Kidney epithelial cell (primary cell): ENCODE results near the gene C19orf12. TPM values are rescaled to one million over a fixed set of nuclear protein-coding genes. Genes with fewer than 3 reads are reported as not detected.

Experiments
- DNase-seq: peaks from one replicate; pipeline ENCODE4 v3.0.0-alpha.2; 2010; ENCODE audit warnings: low read depth
- H3K27me3 ChIP-seq: 2 replicates; pipeline ENCODE4 v1.6.0; 2011; ENCODE audit warnings: low read length; ENCODE audit not compliant: control insufficient read depth, insufficient read depth
- H3K36me3 ChIP-seq: 2 replicates; pipeline ENCODE4 v1.5.1; 2011; ENCODE audit warnings: low read length; ENCODE audit not compliant: control insufficient read depth, insufficient read depth
- H3K4me3 ChIP-seq: 2 replicates; pipeline ENCODE4 v1.5.1; 2011; ENCODE audit warnings: low read depth, mild to moderate bottlenecking, control low read depth, low read length
- total RNA-seq: library from RNA; depleted of rRNA; stranded (reverse); fragments of >200 nt; gene quantifications from 2 replicates; pipeline ENCODE4 v1.2.3, GENCODE V29; 2015
- TF ChIP-seq, protein P1 (sequence below): IDR thresholded peaks from 2 replicates; pipeline ENCODE4 v1.5.1; 2011; ENCODE audit warnings: mild to moderate bottlenecking, moderate library complexity, low read length, control low read depth, inconsistent platforms; ENCODE audit not compliant: insufficient read depth, poor library complexity, severe bottlenecking

Gene C19orf12
- total RNA-seq, 1 donor from 2014 or later, result 39.9 TPM

DNA sequence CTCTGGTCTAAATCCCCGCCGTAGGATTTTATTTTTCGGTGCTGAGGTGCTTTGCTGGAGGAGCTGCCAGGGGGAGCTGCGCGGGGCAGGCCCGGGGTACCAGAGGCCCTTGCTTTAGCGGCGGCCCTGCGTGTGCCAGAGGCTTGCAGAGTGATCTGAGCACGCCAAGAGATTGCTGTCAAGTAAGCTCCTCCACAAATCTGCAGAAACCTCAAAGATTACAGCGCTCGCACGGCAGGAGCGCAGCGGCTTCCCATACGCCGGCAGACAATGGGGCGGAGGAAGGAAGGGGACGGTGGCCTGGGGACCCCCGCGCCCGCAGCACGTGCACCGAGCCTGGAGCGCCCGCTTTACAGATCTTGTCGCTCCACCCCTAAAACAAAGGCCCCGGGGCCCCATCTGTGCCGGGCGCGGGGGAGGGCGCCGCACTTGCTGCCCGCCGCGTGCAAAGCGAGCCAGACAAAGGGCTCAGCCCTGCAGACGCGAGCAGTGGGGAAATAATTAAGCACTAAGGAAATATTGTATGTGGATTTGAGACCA, 9.1 kb upstream of the C19orf12 start:
- no peak for DNase-seq
- Histone ChIP-seq H3K4me3 (peak overlapping the region; percentile 19), H3K36me3 (no peaks in the 10 kb centered on the region), H3K27me3 (peaks cover 14% of the 10 kb centered on the region)
- TF ChIP-seq, protein P1, sequence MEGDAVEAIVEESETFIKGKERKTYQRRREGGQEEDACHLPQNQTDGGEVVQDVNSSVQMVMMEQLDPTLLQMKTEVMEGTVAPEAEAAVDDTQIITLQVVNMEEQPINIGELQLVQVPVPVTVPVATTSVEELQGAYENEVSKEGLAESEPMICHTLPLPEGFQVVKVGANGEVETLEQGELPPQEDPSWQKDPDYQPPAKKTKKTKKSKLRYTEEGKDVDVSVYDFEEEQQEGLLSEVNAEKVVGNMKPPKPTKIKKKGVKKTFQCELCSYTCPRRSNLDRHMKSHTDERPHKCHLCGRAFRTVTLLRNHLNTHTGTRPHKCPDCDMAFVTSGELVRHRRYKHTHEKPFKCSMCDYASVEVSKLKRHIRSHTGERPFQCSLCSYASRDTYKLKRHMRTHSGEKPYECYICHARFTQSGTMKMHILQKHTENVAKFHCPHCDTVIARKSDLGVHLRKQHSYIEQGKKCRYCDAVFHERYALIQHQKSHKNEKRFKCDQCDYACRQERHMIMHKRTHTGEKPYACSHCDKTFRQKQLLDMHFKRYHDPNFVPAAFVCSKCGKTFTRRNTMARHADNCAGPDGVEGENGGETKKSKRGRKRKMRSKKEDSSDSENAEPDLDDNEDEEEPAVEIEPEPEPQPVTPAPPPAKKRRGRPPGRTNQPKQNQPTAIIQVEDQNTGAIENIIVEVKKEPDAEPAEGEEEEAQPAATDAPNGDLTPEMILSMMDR, result no peak

DNA sequence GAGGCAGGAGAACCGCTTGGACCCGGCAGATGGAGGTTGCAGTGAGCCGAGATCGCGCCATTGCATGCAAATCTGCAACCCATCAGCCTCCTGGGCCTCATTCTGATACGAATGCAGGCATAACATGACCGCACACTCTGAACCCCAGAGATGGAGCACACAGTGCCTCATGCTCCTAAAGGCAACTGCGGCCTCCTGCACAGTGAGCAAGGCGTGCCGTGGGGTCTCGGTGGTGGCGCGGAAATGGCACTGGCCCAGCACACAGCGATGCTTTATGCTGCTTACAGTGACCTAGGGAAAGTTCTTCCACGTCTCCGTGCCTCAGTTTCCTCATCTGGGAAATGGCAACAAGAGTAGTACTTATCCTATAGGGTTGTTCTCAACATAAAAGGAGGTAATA, 2.0 kb upstream of the C19orf12 start:
- TF ChIP-seq, protein P1, result no peak
- no peaks in the 10 kb centered on the region for H3K36me3 ChIP-seq

DNA sequence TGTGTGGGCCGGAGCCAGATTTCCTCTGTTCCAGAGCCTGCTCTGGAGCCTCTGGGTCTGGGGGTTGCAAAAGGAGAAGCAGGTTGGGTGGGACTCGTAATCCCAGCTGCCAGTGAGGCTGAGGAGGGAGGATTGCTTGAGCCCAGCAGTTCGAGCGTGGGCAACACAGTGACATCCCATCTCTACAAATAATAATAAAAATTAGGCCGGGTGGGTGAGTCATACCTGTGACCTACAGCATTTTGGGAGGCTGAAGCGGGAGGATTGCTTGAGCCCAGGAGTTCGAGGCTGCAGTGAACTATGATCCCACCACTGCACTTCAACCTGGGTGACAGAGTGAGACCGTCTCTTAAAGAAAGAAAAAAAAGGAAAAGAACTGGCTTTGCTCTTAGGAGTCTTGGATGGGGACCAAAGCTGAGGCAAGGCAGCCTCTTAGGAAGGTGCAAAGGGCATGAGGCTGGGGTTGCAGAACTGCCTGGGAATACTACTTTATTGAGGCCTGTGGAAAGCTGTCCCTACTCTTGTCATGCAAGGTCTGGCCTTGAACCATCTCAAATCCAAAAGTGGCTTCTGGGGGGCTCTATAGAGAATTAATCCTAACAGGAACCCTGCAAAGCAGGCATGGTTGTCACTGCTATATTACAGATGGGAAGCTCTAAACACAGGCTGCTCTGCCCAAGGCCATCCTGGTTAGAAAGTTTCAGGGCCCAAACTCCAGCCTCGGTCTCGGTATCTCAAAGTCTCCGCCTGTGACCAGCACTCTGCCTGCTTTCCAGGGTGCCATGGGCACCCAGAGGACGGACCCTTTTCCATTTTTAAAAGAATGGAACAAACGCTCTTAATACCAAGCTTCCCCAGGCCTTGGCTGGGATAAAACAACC, 880 bp upstream of the C19orf12 start:
- Histone ChIP-seq H3K36me3 (no peaks in the 10 kb centered on the region), H3K4me3 (peak overlapping the region; percentile 92), H3K27me3 (no peaks in the 10 kb centered on the region)
- DNase-seq, result no peak
- TF ChIP-seq, protein P1, result no peak

More for the DNA sequence above, 2.0 kb upstream of the C19orf12 start:
- no peak overlapping the region for H3K4me3 ChIP-seq
- DNase-seq, result no peak
- no peaks in the 10 kb centered on the region for H3K27me3 ChIP-seq

DNA sequence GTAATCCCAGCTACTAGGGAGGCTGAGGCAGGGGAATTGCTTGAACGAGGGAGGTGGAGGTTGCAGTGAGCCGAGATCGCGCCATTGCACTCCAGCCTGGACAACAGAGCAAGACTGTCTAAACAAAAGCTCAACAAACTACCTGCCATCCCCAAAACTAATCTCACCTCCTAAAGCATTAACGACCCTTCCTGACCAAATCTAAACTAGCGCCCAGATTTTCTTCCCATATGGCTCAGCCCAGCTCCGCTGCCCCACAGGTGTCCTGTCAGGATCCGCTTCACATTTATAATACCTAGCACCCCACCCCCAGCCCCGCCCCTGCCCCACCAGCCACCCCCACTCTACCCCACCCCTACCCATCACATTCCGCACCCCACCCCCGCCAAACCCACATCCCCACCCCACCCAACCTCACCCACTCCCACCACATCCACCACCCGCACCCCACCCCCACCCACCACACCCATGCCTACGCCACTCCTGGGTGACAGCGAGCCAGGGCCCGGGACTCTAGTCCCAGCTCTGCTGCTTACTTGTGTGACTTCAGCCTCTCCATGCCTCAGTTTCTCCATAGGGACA, 599 bp downstream of the C19orf12 start:
- TF ChIP-seq, protein P1, result no peak
- DNase-seq, result no peak
- no peaks in the 10 kb centered on the region for H3K27me3 ChIP-seq

DNA sequence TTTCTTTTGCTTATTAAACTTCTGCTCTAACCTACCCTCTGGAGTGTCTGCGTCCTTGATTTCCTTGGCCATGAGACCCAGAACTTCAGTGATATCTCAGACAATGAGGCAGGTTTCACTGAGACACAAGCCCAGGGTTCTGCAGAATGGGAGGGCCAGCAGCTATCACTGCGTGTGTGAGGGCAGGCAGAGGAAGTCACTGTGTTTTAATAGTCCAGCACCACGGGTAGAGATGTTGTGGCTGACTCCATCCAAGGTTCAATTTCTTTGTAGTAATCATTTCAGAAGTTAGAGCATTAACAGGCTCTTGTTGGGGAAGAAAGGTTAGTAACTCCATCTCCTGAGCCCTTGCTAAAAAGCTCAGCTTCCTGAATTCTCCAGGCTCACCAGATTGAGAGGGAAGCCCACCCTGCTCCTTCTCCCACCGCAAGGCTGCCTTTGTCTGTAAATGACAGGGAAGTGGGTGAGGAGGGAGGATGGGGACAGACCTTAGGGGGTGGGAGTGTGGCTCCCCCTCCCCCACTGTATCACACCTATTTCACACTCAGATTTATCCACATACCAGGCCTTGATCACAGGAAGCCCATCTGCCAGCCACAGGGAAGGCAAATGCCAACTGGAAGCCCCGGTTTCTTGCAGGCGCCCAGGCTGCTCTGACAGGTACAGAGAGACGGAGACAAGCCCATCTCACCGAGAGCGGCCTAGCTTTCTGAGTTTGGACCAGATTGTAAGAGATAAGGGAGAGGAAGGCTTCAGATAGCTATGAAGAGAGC, 2.1 kb downstream of the C19orf12 start:
- Histone ChIP-seq H3K4me3 (no peak overlapping the region), H3K27me3 (no peaks in the 10 kb centered on the region), H3K36me3 (no peaks in the 10 kb centered on the region)
- no peak for DNase-seq
- TF ChIP-seq, protein P1, result no peak

More for the DNA sequence above, 599 bp downstream of the C19orf12 start:
- H3K4me3 ChIP-seq, result peak overlapping the region; percentile 92
- no peaks in the 10 kb centered on the region for H3K36me3 ChIP-seq
